GM23338 (cell line): ENCODE data around the gene MAP4K1. TPM values are rescaled to one million over a fixed set of nuclear protein-coding genes. Genes with fewer than 3 reads are reported as not detected.

Experiments
- ATAC-seq: fragments of 200-7000 bp; cut with Tn5 transposase; 3 replicates; pipeline ENCODE4 v1.9.1; 2020
- DNase-seq: peaks from one replicate; pipeline ENCODE4 v3.0.0-alpha.2; 2015; ENCODE audit warnings: low spot score
- H2AFZ ChIP-seq: fragments of 200-600 bp; sonication (generic); 2 replicates; pipeline ENCODE4 v1.8.0; 2016; ENCODE audit warnings: antibody characterized with exemption, mild to moderate bottlenecking, moderate library complexity
- H3F3A ChIP-seq: fragments of 200-600 bp; sonication (generic); replicated peaks from 2 replicates; pipeline ENCODE4 v1.8.0; 2017; ENCODE audit warnings: antibody characterized with exemption, mixed run types, low read depth
- H3K27ac ChIP-seq: fragments of 200-600 bp; sonication (generic); 2 replicates; pipeline ENCODE4 v1.6.1; 2016; ENCODE audit warnings: low read depth
- H3K27me3 ChIP-seq: fragments of 200-600 bp; sonication (generic); 2 replicates; pipeline ENCODE4 v1.8.0; 2016; ENCODE audit warnings: mild to moderate bottlenecking, mixed run types, moderate library complexity; ENCODE audit not compliant: insufficient read depth
- H3K36me3 ChIP-seq: fragments of 200-600 bp; sonication (generic); 2 replicates; pipeline ENCODE4 v1.8.0; 2016; ENCODE audit warnings: mild to moderate bottlenecking; ENCODE audit not compliant: insufficient read depth
- H3K4me1 ChIP-seq: fragments of 200-600 bp; sonication (generic); 2 replicates; pipeline ENCODE4 v1.8.0; 2016; ENCODE audit warnings: mild to moderate bottlenecking, moderate library complexity; ENCODE audit not compliant: insufficient read depth
- H3K4me2 ChIP-seq: fragments of 200-600 bp; sonication (generic); 2 replicates; pipeline ENCODE4 v1.7.1; 2017; ENCODE audit warnings: mixed run types
- H3K4me3 ChIP-seq: fragments of 200-600 bp; sonication (generic); 2 replicates; pipeline ENCODE4 v1.6.1; 2016; ENCODE audit warnings: mixed run types
- H3K79me2 ChIP-seq: fragments of 200-600 bp; sonication (generic); replicated peaks from 2 replicates; pipeline ENCODE4 v1.8.0; 2017; ENCODE audit warnings: mild to moderate bottlenecking; ENCODE audit not compliant: insufficient read depth
- H3K9me2 ChIP-seq: fragments of 200-600 bp; sonication (generic); 2 replicates; pipeline ENCODE4 v1.8.0; 2017; ENCODE audit not compliant: insufficient read depth
- H4K20me1 ChIP-seq: fragments of 200-600 bp; sonication (generic); replicated peaks from 2 replicates; pipeline ENCODE4 v1.8.0; 2017; ENCODE audit warnings: mild to moderate bottlenecking; ENCODE audit not compliant: insufficient read depth
- H3K27ac Mint-ChIP-seq: 2 replicates; pipeline ENCODE4 v1.8.0; 2020; ENCODE audit warnings: inconsistent platforms, mild to moderate bottlenecking, moderate library complexity, mixed read lengths
- H3K27me3 Mint-ChIP-seq: 3 replicates; pipeline ENCODE4 v1.8.0; 2022; ENCODE audit warnings: low read depth, mild to moderate bottlenecking, moderate library complexity, mixed read lengths, inconsistent platforms; ENCODE audit not compliant: insufficient read depth, poor library complexity
- H3K36me3 Mint-ChIP-seq: 3 replicates; pipeline ENCODE4 v1.8.0; 2021; ENCODE audit warnings: low read depth, mild to moderate bottlenecking, inconsistent platforms, moderate library complexity, mixed read lengths
- H3K4me1 Mint-ChIP-seq: 3 replicates; pipeline ENCODE4 v1.8.0; 2020; ENCODE audit warnings: mild to moderate bottlenecking, inconsistent platforms, mixed read lengths
- H3K4me3 Mint-ChIP-seq: 3 replicates; pipeline ENCODE4 v1.8.0; 2021; ENCODE audit warnings: moderate library complexity, mild to moderate bottlenecking, inconsistent platforms, mixed read lengths
- H3K9me3 Mint-ChIP-seq: 3 replicates; pipeline ENCODE4 v1.8.0; 2020; ENCODE audit warnings: moderate library complexity, mild to moderate bottlenecking, inconsistent platforms, mixed read lengths
- EZH2 ChIP-seq: fragments of 200-600 bp; sonication (generic); IDR thresholded peaks from one replicate; pipeline ENCODE4 v1.8.0; 2017; ENCODE audit warnings: antibody characterized with exemption, mild to moderate bottlenecking, low read depth; ENCODE audit not compliant: unreplicated experiment
- JUNB ChIP-seq: IDR thresholded peaks from one replicate; pipeline ENCODE4 v1.6.1; 2016; ENCODE audit warnings: antibody characterized with exemption; ENCODE audit not compliant: unreplicated experiment
- ZNF114 ChIP-seq: fragments of 250-450 bp; sonication (Bioruptor Pico); IDR thresholded peaks from 2 replicates; pipeline ENCODE4 v1.5.0; 2020; ENCODE audit warnings: mild to moderate bottlenecking, moderate library complexity
- ZNF331 ChIP-seq: fragments of 250-450 bp; sonication (Bioruptor Pico); IDR thresholded peaks from 2 replicates; pipeline ENCODE4 v1.5.0; 2020; ENCODE audit warnings: low read depth, mild to moderate bottlenecking, moderate library complexity
- polyA plus RNA-seq: library from polyadenylated mRNA; unstranded; fragments of >200 nt; fragmentation: Nextera tagmentation; extraction: Ambion mirVana; gene quantifications from 2 replicates; pipeline ENCODE4 v1.2.1, GENCODE V29; 2016
- total RNA-seq: library from RNA; depleted of rRNA; stranded (reverse); fragments of >200 nt; shearing (Covaris generic); gene quantifications from 2 replicates; pipeline ENCODE4 v1.2.3, GENCODE V29; 2014
- TF ChIP-seq, protein P1 (sequence below): IDR thresholded peaks from 2 replicates; pipeline ENCODE4 v1.6.1; 2016; ENCODE audit warnings: antibody characterized with exemption
- TF ChIP-seq, protein P2 (sequence below): fragments of 250-450 bp; sonication (Bioruptor Pico); IDR thresholded peaks from 2 replicates; pipeline ENCODE4 v1.5.0; 2020; ENCODE audit warnings: mild to moderate bottlenecking, moderate library complexity
- TF ChIP-seq, protein P3 (sequence below): IDR thresholded peaks from one replicate; pipeline ENCODE4 v1.6.1; 2018; ENCODE audit warnings: antibody characterized with exemption; ENCODE audit not compliant: unreplicated experiment

Gene MAP4K1
- total and polyA plus RNA-seq, 2 experiments from 2014 or later, result 7.7 to 44.6 TPM

GRCh38 chr19:38654628-38655055, 36.9 kb upstream of the MAP4K1 start:
- Histone ChIP-seq H3F3A (peaks cover 4% of the 10 kb centered on the region), H3K79me2 (peaks cover 100% of the 10 kb centered on the region), H3K27me3 (no peaks in the 10 kb centered on the region), H2AFZ (no peak overlapping the region), H3K27ac (peak overlapping the region; percentile 57; the same call in 1 of the 2 replicates), H3K36me3 (0 out of 2 replicates have a peak, but pooled peaks cover 4% of the 10 kb centered on the region), H3K4me2 (peak overlapping the region; percentile 100), H4K20me1 (peaks cover 83% of the 10 kb centered on the region), H3K9me2 (no peaks in the 10 kb centered on the region), H3K4me1 (peaks cover 99% of the 10 kb centered on the region), H3K4me3 (peak overlapping the region; percentile 32)
- H3K4me1 Mint-ChIP-seq, result peaks cover 95% of the 10 kb centered on the region
- H3K27ac Mint-ChIP-seq, result peak overlapping the region; percentile 89
- peaks cover 34% of the 10 kb centered on the region for H3K36me3 Mint-ChIP-seq
- peak overlapping the region; percentile 43 for H3K4me3 Mint-ChIP-seq
- ATAC-seq (peak; percentile 14; the same call in 2 of the 3 replicates), DNase-seq (no peak)
- H3K9me3 Mint-ChIP-seq, result no peaks in the 10 kb centered on the region
- H3K27me3 Mint-ChIP-seq, result peaks cover 14% of the 10 kb centered on the region
- TF ChIP-seq, protein P1, sequence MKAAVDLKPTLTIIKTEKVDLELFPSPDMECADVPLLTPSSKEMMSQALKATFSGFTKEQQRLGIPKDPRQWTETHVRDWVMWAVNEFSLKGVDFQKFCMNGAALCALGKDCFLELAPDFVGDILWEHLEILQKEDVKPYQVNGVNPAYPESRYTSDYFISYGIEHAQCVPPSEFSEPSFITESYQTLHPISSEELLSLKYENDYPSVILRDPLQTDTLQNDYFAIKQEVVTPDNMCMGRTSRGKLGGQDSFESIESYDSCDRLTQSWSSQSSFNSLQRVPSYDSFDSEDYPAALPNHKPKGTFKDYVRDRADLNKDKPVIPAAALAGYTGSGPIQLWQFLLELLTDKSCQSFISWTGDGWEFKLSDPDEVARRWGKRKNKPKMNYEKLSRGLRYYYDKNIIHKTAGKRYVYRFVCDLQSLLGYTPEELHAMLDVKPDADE, result no peak
- no peak for TF ChIP-seq ZNF331 (CRISPR knock-in tag)
- no peak for TF ChIP-seq ZNF114 (CRISPR knock-in tag)
- TF ChIP-seq JUNB, result no peak

GRCh38 chr19:38653028-38653571, 35.3 kb upstream of the MAP4K1 start:
- Mint-ChIP-seq H3K27ac (peak overlapping the region; percentile 79), H3K36me3 (peaks cover 34% of the 10 kb centered on the region), H3K9me3 (no peaks in the 10 kb centered on the region), H3K4me3 (peak overlapping the region; percentile 47; the same call in 1 of the 3 replicates), H3K27me3 (peaks cover 22% of the 10 kb centered on the region), H3K4me1 (peaks cover 88% of the 10 kb centered on the region)
- TF ChIP-seq JUNB (no peak), ZNF114 (CRISPR knock-in tag) (no peak), EZH2 (no peak)
- TF ChIP-seq, protein P2, sequence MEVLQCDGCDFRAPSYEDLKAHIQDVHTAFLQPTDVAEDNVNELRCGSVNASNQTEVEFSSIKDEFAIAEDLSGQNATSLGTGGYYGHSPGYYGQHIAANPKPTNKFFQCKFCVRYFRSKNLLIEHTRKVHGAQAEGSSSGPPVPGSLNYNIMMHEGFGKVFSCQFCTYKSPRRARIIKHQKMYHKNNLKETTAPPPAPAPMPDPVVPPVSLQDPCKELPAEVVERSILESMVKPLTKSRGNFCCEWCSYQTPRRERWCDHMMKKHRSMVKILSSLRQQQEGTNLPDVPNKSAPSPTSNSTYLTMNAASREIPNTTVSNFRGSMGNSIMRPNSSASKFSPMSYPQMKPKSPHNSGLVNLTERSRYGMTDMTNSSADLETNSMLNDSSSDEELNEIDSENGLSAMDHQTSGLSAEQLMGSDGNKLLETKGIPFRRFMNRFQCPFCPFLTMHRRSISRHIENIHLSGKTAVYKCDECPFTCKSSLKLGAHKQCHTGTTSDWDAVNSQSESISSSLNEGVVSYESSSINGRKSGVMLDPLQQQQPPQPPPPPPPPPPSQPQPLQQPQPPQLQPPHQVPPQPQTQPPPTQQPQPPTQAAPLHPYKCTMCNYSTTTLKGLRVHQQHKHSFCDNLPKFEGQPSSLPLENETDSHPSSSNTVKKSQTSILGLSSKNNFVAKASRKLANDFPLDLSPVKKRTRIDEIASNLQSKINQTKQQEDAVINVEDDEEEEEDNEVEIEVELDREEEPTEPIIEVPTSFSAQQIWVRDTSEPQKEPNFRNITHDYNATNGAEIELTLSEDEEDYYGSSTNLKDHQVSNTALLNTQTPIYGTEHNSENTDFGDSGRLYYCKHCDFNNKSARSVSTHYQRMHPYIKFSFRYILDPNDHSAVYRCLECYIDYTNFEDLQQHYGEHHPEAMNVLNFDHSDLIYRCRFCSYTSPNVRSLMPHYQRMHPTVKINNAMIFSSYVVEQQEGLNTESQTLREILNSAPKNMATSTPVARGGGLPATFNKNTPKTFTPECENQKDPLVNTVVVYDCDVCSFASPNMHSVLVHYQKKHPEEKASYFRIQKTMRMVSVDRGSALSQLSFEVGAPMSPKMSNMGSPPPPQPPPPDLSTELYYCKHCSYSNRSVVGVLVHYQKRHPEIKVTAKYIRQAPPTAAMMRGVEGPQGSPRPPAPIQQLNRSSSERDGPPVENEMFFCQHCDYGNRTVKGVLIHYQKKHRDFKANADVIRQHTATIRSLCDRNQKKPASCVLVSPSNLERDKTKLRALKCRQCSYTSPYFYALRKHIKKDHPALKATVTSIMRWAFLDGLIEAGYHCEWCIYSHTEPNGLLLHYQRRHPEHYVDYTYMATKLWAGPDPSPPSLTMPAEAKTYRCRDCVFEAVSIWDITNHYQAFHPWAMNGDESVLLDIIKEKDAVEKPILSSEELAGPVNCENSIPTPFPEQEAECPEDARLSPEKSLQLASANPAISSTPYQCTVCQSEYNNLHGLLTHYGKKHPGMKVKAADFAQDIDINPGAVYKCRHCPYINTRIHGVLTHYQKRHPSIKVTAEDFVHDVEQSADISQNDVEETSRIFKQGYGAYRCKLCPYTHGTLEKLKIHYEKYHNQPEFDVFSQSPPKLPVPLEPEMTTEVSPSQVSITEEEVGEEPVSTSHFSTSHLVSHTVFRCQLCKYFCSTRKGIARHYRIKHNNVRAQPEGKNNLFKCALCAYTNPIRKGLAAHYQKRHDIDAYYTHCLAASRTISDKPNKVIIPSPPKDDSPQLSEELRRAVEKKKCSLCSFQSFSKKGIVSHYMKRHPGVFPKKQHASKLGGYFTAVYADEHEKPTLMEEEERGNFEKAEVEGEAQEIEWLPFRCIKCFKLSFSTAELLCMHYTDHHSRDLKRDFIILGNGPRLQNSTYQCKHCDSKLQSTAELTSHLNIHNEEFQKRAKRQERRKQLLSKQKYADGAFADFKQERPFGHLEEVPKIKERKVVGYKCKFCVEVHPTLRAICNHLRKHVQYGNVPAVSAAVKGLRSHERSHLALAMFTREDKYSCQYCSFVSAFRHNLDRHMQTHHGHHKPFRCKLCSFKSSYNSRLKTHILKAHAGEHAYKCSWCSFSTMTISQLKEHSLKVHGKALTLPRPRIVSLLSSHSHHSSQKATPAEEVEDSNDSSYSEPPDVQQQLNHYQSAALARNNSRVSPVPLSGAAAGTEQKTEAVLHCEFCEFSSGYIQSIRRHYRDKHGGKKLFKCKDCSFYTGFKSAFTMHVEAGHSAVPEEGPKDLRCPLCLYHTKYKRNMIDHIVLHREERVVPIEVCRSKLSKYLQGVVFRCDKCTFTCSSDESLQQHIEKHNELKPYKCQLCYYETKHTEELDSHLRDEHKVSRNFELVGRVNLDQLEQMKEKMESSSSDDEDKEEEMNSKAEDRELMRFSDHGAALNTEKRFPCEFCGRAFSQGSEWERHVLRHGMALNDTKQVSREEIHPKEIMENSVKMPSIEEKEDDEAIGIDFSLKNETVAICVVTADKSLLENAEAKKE (CRISPR knock-in tag), result no peak
- TF ChIP-seq, protein P3, sequence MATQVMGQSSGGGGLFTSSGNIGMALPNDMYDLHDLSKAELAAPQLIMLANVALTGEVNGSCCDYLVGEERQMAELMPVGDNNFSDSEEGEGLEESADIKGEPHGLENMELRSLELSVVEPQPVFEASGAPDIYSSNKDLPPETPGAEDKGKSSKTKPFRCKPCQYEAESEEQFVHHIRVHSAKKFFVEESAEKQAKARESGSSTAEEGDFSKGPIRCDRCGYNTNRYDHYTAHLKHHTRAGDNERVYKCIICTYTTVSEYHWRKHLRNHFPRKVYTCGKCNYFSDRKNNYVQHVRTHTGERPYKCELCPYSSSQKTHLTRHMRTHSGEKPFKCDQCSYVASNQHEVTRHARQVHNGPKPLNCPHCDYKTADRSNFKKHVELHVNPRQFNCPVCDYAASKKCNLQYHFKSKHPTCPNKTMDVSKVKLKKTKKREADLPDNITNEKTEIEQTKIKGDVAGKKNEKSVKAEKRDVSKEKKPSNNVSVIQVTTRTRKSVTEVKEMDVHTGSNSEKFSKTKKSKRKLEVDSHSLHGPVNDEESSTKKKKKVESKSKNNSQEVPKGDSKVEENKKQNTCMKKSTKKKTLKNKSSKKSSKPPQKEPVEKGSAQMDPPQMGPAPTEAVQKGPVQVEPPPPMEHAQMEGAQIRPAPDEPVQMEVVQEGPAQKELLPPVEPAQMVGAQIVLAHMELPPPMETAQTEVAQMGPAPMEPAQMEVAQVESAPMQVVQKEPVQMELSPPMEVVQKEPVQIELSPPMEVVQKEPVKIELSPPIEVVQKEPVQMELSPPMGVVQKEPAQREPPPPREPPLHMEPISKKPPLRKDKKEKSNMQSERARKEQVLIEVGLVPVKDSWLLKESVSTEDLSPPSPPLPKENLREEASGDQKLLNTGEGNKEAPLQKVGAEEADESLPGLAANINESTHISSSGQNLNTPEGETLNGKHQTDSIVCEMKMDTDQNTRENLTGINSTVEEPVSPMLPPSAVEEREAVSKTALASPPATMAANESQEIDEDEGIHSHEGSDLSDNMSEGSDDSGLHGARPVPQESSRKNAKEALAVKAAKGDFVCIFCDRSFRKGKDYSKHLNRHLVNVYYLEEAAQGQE, result no peak
- DNase-seq (no peak), ATAC-seq (no peak)
- Histone ChIP-seq H4K20me1 (peaks cover 82% of the 10 kb centered on the region), H3K4me2 (peak overlapping the region; percentile 100), H3K27me3 (no peaks in the 10 kb centered on the region), H3K9me2 (no peaks in the 10 kb centered on the region), H3K4me1 (peaks cover 86% of the 10 kb centered on the region), H3K36me3 (0 out of 2 replicates have a peak, but pooled peaks cover 4% of the 10 kb centered on the region), H3K79me2 (peaks cover 100% of the 10 kb centered on the region), H2AFZ (no peak overlapping the region), H3K27ac (peak overlapping the region; percentile 57), H3K4me3 (peak overlapping the region; percentile 41), H3F3A (peaks cover 4% of the 10 kb centered on the region)
